Ovary (tissue), 9 donors: Measurements from ENCODE around the gene C9orf152. TPM values are rescaled to one million over a fixed set of nuclear protein-coding genes. Genes with fewer than 3 reads are reported as not detected.

Experiments
- DNase-seq, 5 donors: peaks; one replicate each; pipeline ENCODE4 v3.0.0-alpha.2; 2019 to 2020
- H3K27ac ChIP-seq, 2 donors: fragments of 200-600 bp; one replicate each; pipeline versions ENCODE4 v1.5.1 to v1.8.0; 2019 to 2022
- H3K27me3 ChIP-seq: fragments of 200-600 bp; one replicate; pipeline ENCODE4 v1.8.0; 2022
- H3K36me3 ChIP-seq: fragments of 200-600 bp; sonication (generic); one replicate; pipeline ENCODE4 v1.5.1; 2019
- H3K4me1 ChIP-seq: one replicate; pipeline ENCODE4 v1.8.1; 2013; ENCODE audit warnings: mild to moderate bottlenecking, moderate library complexity; ENCODE audit not compliant: insufficient read depth
- H3K4me3 ChIP-seq: fragments of 200-600 bp; sonication (generic); one replicate; pipeline ENCODE4 v1.5.1; 2017
- H3K9me3 ChIP-seq, 2 donors: fragments of 200-600 bp in 1 of 2; sonication (generic) in 1 of 2; one replicate each; pipeline versions ENCODE4 v1.5.1 to v1.8.1; 2013 to 2019; ENCODE audit warnings: mild to moderate bottlenecking in 1 of 2, moderate library complexity in 1 of 2
- CTCF ChIP-seq, 3 donors: fragments of 450-650 bp in 2 of 3; fragments of 200-600 bp in 1 of 3; IDR thresholded peaks; one replicate each; pipeline versions ENCODE4 v1.5.1 to v1.8.0; 2016 to 2022; ENCODE audit warnings: antibody characterized with exemption in 3 of 3, mild to moderate bottlenecking in 1 of 3
- EP300 ChIP-seq: sonication (generic); formaldehyde crosslinking; IDR thresholded peaks from one replicate; pipeline ENCODE4 v1.6.1; 2017; ENCODE audit warnings: antibody characterized with exemption
- POLR2A ChIP-seq: fragments of 450-650 bp; IDR thresholded peaks from one replicate; pipeline ENCODE4 v1.6.1; 2017; ENCODE audit warnings: antibody characterized with exemption, mild to moderate bottlenecking, moderate library complexity
- WGBS, 3 donors: extraction: QIAGEN DNeasy Blood & Tissue Kit in 1 of 3; methylation state at CpG; one replicate each; pipeline versions ENCODE4 v1.1.5 to v1.1.7; 2013 to 2017; 5-methylcytosine and 5-hydroxymethylcytosine counted together
- intact Hi-C, 4 donors: fragments of 100-400 bp; cut with DNase I; formaldehyde crosslinking; loops; one replicate each; pipeline versions ENCODE4 v1.11.0 to v1.15.1; 2022 to 2023
- polyA plus RNA-seq, 2 donors: library from polyadenylated mRNA; stranded (reverse); fragments of 200-250 nt in 1 of 2; fragments of 350-450 nt in 1 of 2; fragmentation: Illumina TruSeq in 1 of 2; extraction: RNeasy Lipid Tissue Mini Kit (QIAGEN cat#74804) in 1 of 2; gene quantifications; one replicate each; pipeline ENCODE4 v1.2.3, GENCODE V29; 2013 to 2014
- total RNA-seq, 7 donors: library from RNA; depleted of rRNA in 2 of 7; stranded (reverse); fragments of >200 nt in 2 of 7; fragmentation: NEBNext Ultra II Directional in 3 of 7; extraction: Animal tissue kit (Norgen Biotek cat#: 25700) in 3 of 7; gene quantifications; one replicate each; pipeline versions ENCODE4 v1.1.0 to v1.2.4, GENCODE V29; 2016 to 2023
- donor health status: DM: no; HTN: no; CAD: no; lungs with moderate emphysema.
- donor health status: DM: no; HTN: no; CAD: no.
- donor health status: Bipolar disorder and iron deficiency.
- donor health status: DM: yes; HTN: yes; CAD: no.
- donor health status: DM: no; HTN: no; CAD: no.
- donor health status: DM: yes; HTN: yes; CAD: no.

The C9orf152 gene
- total and polyA plus RNA-seq, 9 donors, result 0.07 to 0.34 (median 0.17) TPM; not detected in 4

- TF ChIP-seq POLR2A (no peak), CTCF (IDR thresholded peaks at IDR 0.05) (no peak), EP300 (no peak)
- Histone ChIP-seq H3K9me3 (no peaks in the 10 kb centered on the region), H3K27ac (no peak overlapping the region), H3K4me3 (no peak overlapping the region), H3K27me3 (no peaks in the 10 kb centered on the region), H3K36me3 (no peaks in the 10 kb centered on the region), H3K4me1 (no peaks in the 10 kb centered on the region)
- DNase-seq, result no peak
- WGBS, 3 donors, result 83 to 100% (median 98%) methylated on average over 1 of the region's 1 CpG
- intact Hi-C loops, result no loop called here
Measured at GRCh38 chr9:110160123-110160522, 47.8 kb downstream of the C9orf152 start.

DNA sequence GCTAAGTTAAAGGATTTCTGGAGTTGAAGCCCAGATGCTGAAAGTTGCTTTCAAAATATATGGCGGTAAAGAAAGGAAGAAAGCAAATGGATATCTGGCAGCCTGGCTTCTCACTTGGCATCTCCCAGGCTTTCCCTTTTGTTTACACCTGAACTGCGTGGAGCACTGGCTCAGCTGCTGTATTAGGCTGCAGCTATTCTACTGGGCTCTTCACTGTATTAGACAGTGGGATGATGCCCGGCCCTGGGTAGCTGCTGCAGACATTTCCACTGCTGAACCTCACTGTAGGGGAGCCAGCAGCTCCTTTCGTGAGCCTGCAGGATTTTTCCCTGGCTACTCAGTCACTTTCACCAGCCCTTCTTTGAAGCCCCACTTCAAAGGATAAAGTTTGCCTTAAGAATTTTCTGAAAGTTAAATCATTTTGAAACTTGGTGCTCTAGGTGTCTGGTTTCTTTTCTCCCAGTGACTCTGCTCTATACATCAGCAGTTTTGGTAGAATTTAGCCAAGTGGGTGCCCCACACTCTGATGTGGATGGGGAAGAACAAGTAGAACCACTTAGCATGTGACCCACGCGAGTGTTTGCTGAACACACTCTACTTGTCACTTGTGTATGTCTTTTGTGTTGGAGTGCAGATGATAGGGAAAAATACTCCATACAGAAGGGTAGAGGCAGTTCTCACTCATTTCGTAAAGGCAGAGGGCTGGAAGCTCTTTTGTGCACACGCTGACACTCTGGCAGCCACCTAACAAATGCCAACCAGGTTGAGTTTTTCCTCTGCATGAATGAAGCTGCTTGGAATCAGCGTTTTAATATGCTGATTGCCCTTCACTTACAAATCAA, 49.9 kb downstream of the C9orf152 start:
- no peaks in the 10 kb centered on the region for H3K9me3 ChIP-seq
- 65 to 72% (median 67%) methylated on average over 9 of the region's 9 CpGs for WGBS, 3 donors
- TF ChIP-seq EP300 (no peak), CTCF (IDR thresholded peaks at IDR 0.05) (no peak), POLR2A (no peak)
- DNase-seq, result no peak
- H3K4me3 ChIP-seq, result no peak overlapping the region
- no peaks in the 10 kb centered on the region for H3K27me3 ChIP-seq
- H3K27ac ChIP-seq, result no peak overlapping the region
- no peaks in the 10 kb centered on the region for H3K4me1 ChIP-seq
- no peaks in the 10 kb centered on the region for H3K36me3 ChIP-seq
- intact Hi-C loops, result no loop called here

DNA sequence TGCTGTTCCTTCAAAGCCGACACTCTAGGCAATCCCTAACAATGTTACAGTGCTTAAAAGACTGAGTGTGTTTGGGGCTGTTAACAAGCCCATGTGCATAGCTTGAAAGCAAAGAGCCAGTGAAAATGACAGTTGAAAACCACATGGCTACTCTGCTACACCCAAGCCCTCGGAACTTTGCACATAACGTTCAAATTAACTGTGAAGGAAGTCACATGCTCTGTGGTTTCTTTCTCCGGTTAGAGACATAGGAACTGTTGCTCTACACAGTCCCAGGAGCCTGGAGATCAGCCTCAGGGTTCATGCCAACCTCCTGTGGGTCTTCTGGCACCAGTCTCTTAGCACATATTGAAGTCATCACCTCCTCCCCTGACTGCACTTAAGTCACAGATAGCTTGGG, 51.1 kb downstream of the C9orf152 start:
- DNase-seq, result no peak
- no peak for TF ChIP-seq CTCF (IDR thresholded peaks at IDR 0.05)
- no peak for TF ChIP-seq POLR2A
- no peak for TF ChIP-seq EP300
- Histone ChIP-seq H3K27ac (no peak overlapping the region), H3K4me1 (no peaks in the 10 kb centered on the region), H3K4me3 (no peak overlapping the region), H3K27me3 (no peaks in the 10 kb centered on the region), H3K36me3 (no peaks in the 10 kb centered on the region), H3K9me3 (no peaks in the 10 kb centered on the region)
- intact Hi-C loops, result no loop called here
- 55 to 67% (median 62%) methylated on average over 4 of the region's 4 CpGs for WGBS, 3 donors

DNA sequence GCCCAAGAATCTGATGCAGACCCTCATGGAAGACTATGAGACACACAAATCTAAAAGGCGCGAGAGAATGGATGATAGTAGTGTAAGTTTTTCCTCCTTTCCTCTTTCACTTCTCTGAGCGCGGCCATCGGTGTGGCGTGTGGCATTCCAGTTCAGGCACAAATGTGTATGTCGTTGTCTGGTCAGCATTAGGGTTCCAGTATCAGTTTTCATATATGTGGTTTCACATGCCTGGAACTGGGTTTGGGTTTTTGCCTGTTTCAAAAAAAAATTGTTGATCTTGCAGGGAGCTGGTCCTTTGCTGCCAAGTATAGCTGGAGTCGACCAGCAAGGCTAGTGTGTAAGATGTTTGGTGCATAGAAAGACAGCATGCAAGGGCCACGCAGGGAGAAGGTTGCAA, 51.5 kb downstream of the C9orf152 start:
- no peaks in the 10 kb centered on the region for H3K27me3 ChIP-seq
- no peaks in the 10 kb centered on the region for H3K36me3 ChIP-seq
- no peak overlapping the region for H3K27ac ChIP-seq
- TF ChIP-seq EP300 (no peak), CTCF (IDR thresholded peaks at IDR 0.05) (no peak), POLR2A (no peak)
- no peak overlapping the region for H3K4me3 ChIP-seq
- no peak for DNase-seq
- 88 to 90% (median 89%) methylated on average over 9 of the region's 9 CpGs for WGBS, 3 donors
- no peaks in the 10 kb centered on the region for H3K4me1 ChIP-seq
- no peaks in the 10 kb centered on the region for H3K9me3 ChIP-seq
- intact Hi-C loops, result no loop called here
